Vagina (tissue), 2 donors: ENCODE results near the gene GNGT2. TPM values are rescaled to one million over a fixed set of nuclear protein-coding genes. Genes with fewer than 3 reads are reported as not detected.

Experiments used
- DNase-seq, 2 donors: peaks; one replicate each; pipeline ENCODE4 v3.0.0-alpha.2; 2017; ENCODE audit errors: extremely low spot score in 2 of 2
- H3K27ac ChIP-seq: fragments of 200-600 bp; sonication (generic); one replicate; pipeline ENCODE4 v1.5.1; 2019
- H3K27me3 ChIP-seq: fragments of 200-600 bp; sonication (generic); one replicate; pipeline ENCODE4 v1.5.1; 2019
- H3K36me3 ChIP-seq, 2 donors: fragments of 200-600 bp; sonication (generic); one replicate each; pipeline ENCODE4 v1.5.1; 2017 to 2019
- H3K4me1 ChIP-seq: fragments of 200-600 bp; sonication (generic); one replicate; pipeline ENCODE4 v1.5.1; 2019
- H3K4me3 ChIP-seq, 2 donors: fragments of 200-600 bp; sonication (generic); 1 replicate in 1 of 2; 2 replicates in 1 of 2; pipeline ENCODE4 v1.5.1; 2016 to 2019
- H3K9me3 ChIP-seq: fragments of 200-600 bp; sonication (generic); one replicate; pipeline ENCODE4 v1.5.1; 2019
- CTCF ChIP-seq, 3 experiments: fragments of 450-650 bp in 2 of 3; fragments of 200-600 bp in 1 of 3; sonication (generic) in 1 of 3; IDR thresholded peaks; one replicate each; pipeline ENCODE4 v1.5.1; 2017 to 2019; ENCODE audit warnings: antibody characterized with exemption in 3 of 3, mild to moderate bottlenecking in 2 of 3, moderate library complexity in 2 of 3
- POLR2A ChIP-seq, 2 donors: fragments of 450-650 bp; IDR thresholded peaks; one replicate each; pipeline ENCODE4 v1.6.1; 2017; ENCODE audit warnings: antibody characterized with exemption in 2 of 2, mild to moderate bottlenecking in 2 of 2, moderate library complexity in 2 of 2
- POLR2AphosphoS5 ChIP-seq, 2 donors: sonication (generic); formaldehyde crosslinking; IDR thresholded peaks; one replicate each; pipeline ENCODE4 v1.9.0; 2017; ENCODE audit warnings: antibody characterized with exemption in 2 of 2, mild to moderate bottlenecking in 2 of 2, low read depth in 1 of 2; ENCODE audit not compliant: insufficient read depth in 1 of 2
- intact Hi-C: fragments of 100-400 bp; cut with DNase I; formaldehyde crosslinking; loops from one replicate; pipeline ENCODE4 v1.15.1; 2023
- total RNA-seq: library from RNA; depleted of rRNA; stranded (reverse); fragments of >200 nt; gene quantifications from one replicate; pipeline ENCODE4 v1.2.3, GENCODE V29; 2016

Gene GNGT2
- total RNA-seq, 1 donor from 2014 or later = 6.6 TPM

- Histone ChIP-seq H3K27ac (no peak overlapping the region), H3K9me3 (no peaks in the 10 kb centered on the region), H3K4me1 (peaks cover 6% of the 10 kb centered on the region), H3K4me3 (no peak overlapping the region), H3K36me3 (no peaks in the 10 kb centered on the region), H3K27me3 (no peaks in the 10 kb centered on the region)
- DNase-seq = no peak
- intact Hi-C loops = no loop called here
- TF ChIP-seq POLR2AphosphoS5 (IDR thresholded peaks at IDR 0.05; ENCODE audit: insufficient read depth in 1 of 2, low read depth in 1 of 2) (no peak), POLR2A (IDR thresholded peaks at IDR 0.05) (no peak), CTCF (IDR thresholded peaks at IDR 0.05) (no peak)
Measured at GRCh38 chr17:49204516-49204915, 5.9 kb downstream of the GNGT2 start.

GRCh38 chr17:49203796-49204195 lies 6.6 kb downstream of the GNGT2 start:
- Histone ChIP-seq H3K4me3 (no peak overlapping the region), H3K36me3 (no peaks in the 10 kb centered on the region), H3K27ac (no peak overlapping the region), H3K4me1 (no peaks in the 10 kb centered on the region), H3K27me3 (no peaks in the 10 kb centered on the region), H3K9me3 (no peaks in the 10 kb centered on the region)
- no peak for TF ChIP-seq POLR2A (IDR thresholded peaks at IDR 0.05)
- no peak for TF ChIP-seq POLR2AphosphoS5 (IDR thresholded peaks at IDR 0.05; ENCODE audit: insufficient read depth in 1 of 2, low read depth in 1 of 2)
- TF ChIP-seq CTCF (IDR thresholded peaks at IDR 0.05) = no peak
- no peak for DNase-seq
- intact Hi-C loops = no loop called here

- H3K27me3 ChIP-seq = no peaks in the 10 kb centered on the region
Measured at GRCh38 chr17:49201481-49201927, 8.9 kb downstream of the GNGT2 start.

GRCh38 chr17:49200423-49201083 lies 9.8 kb downstream of the GNGT2 start:
- H3K36me3 ChIP-seq = no peaks in the 10 kb centered on the region
- no peaks in the 10 kb centered on the region for H3K4me1 ChIP-seq
- no peaks in the 10 kb centered on the region for H3K27me3 ChIP-seq
- no peak overlapping the region for H3K4me3 ChIP-seq
- intact Hi-C loops = no loop called here
- TF ChIP-seq POLR2A (IDR thresholded peaks at IDR 0.05) (no peak), CTCF (IDR thresholded peaks at IDR 0.05) (no peak), POLR2AphosphoS5 (IDR thresholded peaks at IDR 0.05; ENCODE audit: insufficient read depth in 1 of 2, low read depth in 1 of 2) (no peak)
- no peak overlapping the region for H3K27ac ChIP-seq
- H3K9me3 ChIP-seq = no peaks in the 10 kb centered on the region
- DNase-seq = no peak

More at GRCh38 chr17:49201481-49201927, 8.9 kb downstream of the GNGT2 start:
- no peak for DNase-seq
- H3K27ac ChIP-seq = no peak overlapping the region
- no peaks in the 10 kb centered on the region for H3K36me3 ChIP-seq
- no peaks in the 10 kb centered on the region for H3K9me3 ChIP-seq
- intact Hi-C loops = no loop called here
- no peaks in the 10 kb centered on the region for H3K4me1 ChIP-seq
- TF ChIP-seq POLR2AphosphoS5 (IDR thresholded peaks at IDR 0.05; ENCODE audit: insufficient read depth in 1 of 2, low read depth in 1 of 2) = no peak
- TF ChIP-seq CTCF (IDR thresholded peaks at IDR 0.05) = no peak
- TF ChIP-seq POLR2A (IDR thresholded peaks at IDR 0.05) = no peak
- H3K4me3 ChIP-seq = no peak overlapping the region

GRCh38 chr17:49198211-49198610 lies 12.2 kb downstream of the GNGT2 start:
- no peak for DNase-seq
- Histone ChIP-seq H3K27me3 (no peaks in the 10 kb centered on the region), H3K4me1 (peaks cover 7% of the 10 kb centered on the region), H3K36me3 (no peaks in the 10 kb centered on the region), H3K9me3 (no peaks in the 10 kb centered on the region), H3K27ac (no peak overlapping the region), H3K4me3 (no peak overlapping the region)
- intact Hi-C loops = no loop called here
- TF ChIP-seq CTCF (IDR thresholded peaks at IDR 0.05) = no peak
- no peak for TF ChIP-seq POLR2AphosphoS5 (IDR thresholded peaks at IDR 0.05; ENCODE audit: insufficient read depth in 1 of 2, low read depth in 1 of 2)
